Tracheal epithelial cell (primary cell): ENCODE results near the gene PITRM1. TPM values are rescaled to one million over a fixed set of nuclear protein-coding genes. Genes with fewer than 3 reads are reported as not detected.

Source experiments
- total RNA-seq: library from RNA; depleted of rRNA; stranded (reverse); fragments of >200 nt; gene quantifications from 2 replicates; pipeline ENCODE4 v1.2.1, GENCODE V29; 2014

PITRM1 gene, protein sequence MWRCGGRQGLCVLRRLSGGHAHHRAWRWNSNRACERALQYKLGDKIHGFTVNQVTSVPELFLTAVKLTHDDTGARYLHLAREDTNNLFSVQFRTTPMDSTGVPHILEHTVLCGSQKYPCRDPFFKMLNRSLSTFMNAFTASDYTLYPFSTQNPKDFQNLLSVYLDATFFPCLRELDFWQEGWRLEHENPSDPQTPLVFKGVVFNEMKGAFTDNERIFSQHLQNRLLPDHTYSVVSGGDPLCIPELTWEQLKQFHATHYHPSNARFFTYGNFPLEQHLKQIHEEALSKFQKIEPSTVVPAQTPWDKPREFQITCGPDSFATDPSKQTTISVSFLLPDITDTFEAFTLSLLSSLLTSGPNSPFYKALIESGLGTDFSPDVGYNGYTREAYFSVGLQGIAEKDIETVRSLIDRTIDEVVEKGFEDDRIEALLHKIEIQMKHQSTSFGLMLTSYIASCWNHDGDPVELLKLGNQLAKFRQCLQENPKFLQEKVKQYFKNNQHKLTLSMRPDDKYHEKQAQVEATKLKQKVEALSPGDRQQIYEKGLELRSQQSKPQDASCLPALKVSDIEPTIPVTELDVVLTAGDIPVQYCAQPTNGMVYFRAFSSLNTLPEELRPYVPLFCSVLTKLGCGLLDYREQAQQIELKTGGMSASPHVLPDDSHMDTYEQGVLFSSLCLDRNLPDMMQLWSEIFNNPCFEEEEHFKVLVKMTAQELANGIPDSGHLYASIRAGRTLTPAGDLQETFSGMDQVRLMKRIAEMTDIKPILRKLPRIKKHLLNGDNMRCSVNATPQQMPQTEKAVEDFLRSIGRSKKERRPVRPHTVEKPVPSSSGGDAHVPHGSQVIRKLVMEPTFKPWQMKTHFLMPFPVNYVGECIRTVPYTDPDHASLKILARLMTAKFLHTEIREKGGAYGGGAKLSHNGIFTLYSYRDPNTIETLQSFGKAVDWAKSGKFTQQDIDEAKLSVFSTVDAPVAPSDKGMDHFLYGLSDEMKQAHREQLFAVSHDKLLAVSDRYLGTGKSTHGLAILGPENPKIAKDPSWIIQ
- 47.5 and 54.2 TPM in 2 replicates for total RNA-seq

DNA sequence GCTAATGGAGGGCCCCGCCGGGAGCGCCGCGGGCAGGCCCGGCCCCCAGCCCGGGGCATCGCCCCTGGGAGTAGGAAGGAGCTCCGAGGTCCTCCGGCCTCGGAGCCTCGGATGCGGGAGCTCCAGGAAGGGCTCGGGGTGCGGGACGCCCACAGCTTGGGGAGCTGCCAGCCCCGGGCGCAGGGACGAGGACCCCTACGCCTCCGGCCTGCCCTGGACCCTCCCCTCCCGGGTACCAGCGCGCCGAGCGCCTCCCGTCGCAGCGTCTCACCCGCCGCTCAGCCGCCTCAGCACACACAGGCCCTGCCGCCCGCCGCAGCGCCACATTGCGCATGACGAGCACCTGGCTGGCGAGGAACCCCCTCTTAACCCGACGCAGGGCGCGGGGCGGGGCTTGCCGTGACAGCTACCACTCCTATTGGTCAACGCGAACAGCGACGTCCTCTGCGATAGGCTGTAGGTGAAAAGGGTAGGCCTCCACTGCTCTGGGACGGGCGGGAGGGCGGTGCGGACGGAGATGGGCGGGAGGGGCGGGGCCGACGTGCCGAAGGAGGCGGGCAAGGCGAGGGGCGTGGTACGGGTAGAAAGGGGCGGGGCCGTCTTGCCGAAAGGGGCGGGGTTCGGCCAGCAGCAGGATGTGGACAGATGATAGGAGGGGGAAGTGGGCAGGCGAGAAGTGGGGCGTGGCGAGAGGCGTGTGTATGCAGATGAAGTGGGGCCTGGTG is at the start of gene PITRM1:
TSS of gene PITRM1 (minus strand) at position 337 of the 725 bp plus-strand sequence. CDS start at position 327, 10 bp downstream.

Other genes with a start within 250 kb of the PITRM1 start
- gene PFKP, start 105.2 kb downstream of the PITRM1 start, total RNA-seq = 187 and 447 TPM in 2 replicates